Endodermal cell (in vitro differentiated cells): Measurements from ENCODE around the gene ZNF239. TPM values are rescaled to one million over a fixed set of nuclear protein-coding genes. Genes with fewer than 3 reads are reported as not detected.
"Not testable (repeated sequence)": the region's sequence is repeated elsewhere in the genome, so short reads cannot be mapped to it uniquely, and the experiment has no call there.

Experiments used
- DNase-seq: peaks from one replicate; pipeline ENCODE4 v3.0.0-alpha.2; 2017
- H3K27ac ChIP-seq: 2 replicates; pipeline ENCODE4 v1.5.1; 2013; ENCODE audit warnings: mild to moderate bottlenecking, low read depth, low read length, moderate library complexity
- H3K27me3 ChIP-seq: 2 replicates; pipeline ENCODE4 v1.6.1; 2013; ENCODE audit warnings: mild to moderate bottlenecking, low read length, moderate library complexity; ENCODE audit not compliant: insufficient read depth, control insufficient read depth, poor library complexity, severe bottlenecking
- H3K36me3 ChIP-seq: 2 replicates; pipeline ENCODE4 v1.7.0; 2013; ENCODE audit warnings: mild to moderate bottlenecking, low read length, moderate library complexity; ENCODE audit not compliant: control insufficient read depth, insufficient read depth
- H3K4me1 ChIP-seq: one replicate; pipeline ENCODE4 v1.7.0; 2013; ENCODE audit warnings: low read length; ENCODE audit not compliant: control insufficient read depth, insufficient read depth
- H3K4me3 ChIP-seq: 2 replicates; pipeline ENCODE4 v1.5.1; 2013; ENCODE audit warnings: mild to moderate bottlenecking, low read length, moderate library complexity
- H3K9ac ChIP-seq: 2 replicates; pipeline ENCODE4 v1.6.1; 2013; ENCODE audit warnings: mild to moderate bottlenecking, low read length, moderate library complexity; ENCODE audit not compliant: poor library complexity, severe bottlenecking; ENCODE audit errors: extremely low read depth
- H3K9me3 ChIP-seq: 2 replicates; pipeline ENCODE4 v1.6.1; 2013; ENCODE audit warnings: mild to moderate bottlenecking, low read length, moderate library complexity; ENCODE audit not compliant: control insufficient read depth
- H3K27ac Mint-ChIP-seq: 2 replicates; pipeline ENCODE4 v1.8.0; 2020; ENCODE audit warnings: mixed read lengths
- H3K27me3 Mint-ChIP-seq: 2 replicates; pipeline ENCODE4 v1.8.0; 2021; ENCODE audit warnings: mild to moderate bottlenecking, mixed read lengths; ENCODE audit not compliant: insufficient read depth
- H3K36me3 Mint-ChIP-seq: 2 replicates; pipeline ENCODE4 v1.8.0; 2020; ENCODE audit warnings: low read depth, mixed read lengths
- H3K4me1 Mint-ChIP-seq: 2 replicates; pipeline ENCODE4 v1.8.0; 2020; ENCODE audit warnings: mixed read lengths
- H3K4me3 Mint-ChIP-seq: 2 replicates; pipeline ENCODE4 v1.8.0; 2020; ENCODE audit warnings: mild to moderate bottlenecking, moderate library complexity, mixed read lengths
- H3K9me3 Mint-ChIP-seq: 2 replicates; pipeline ENCODE4 v1.8.0; 2020; ENCODE audit warnings: mild to moderate bottlenecking, mixed read lengths
- CTCF ChIP-seq: fragments of 200-600 bp; sonication (generic); conservative IDR thresholded peaks from 2 replicates; pipeline ENCODE4 v1.5.0; 2021; ENCODE audit warnings: antibody characterized with exemption, mild to moderate bottlenecking
- WGBS, 2 experiments: methylation state at CpG; one replicate each; pipeline versions ENCODE4 v1.1.5 to v1.1.7; 2013; ENCODE audit warnings: missing lambda C conversion rate in 2 of 2, mixed read lengths in 1 of 2; ENCODE audit not compliant: insufficient coverage in 1 of 2, insufficient read length in 1 of 2; 5-methylcytosine and 5-hydroxymethylcytosine counted together
- total RNA-seq, 2 donors: library from RNA; stranded (reverse); fragmentation: NEBNext Ultra II Directional in 1 of 2; extraction: Animal tissue kit (Norgen Biotek cat#: 25700) in 1 of 2; gene quantifications; 2 replicates in 1 of 2; 3 replicates in 1 of 2; pipeline ENCODE4 v1.2.1, GENCODE V29; 2021

ZNF239 gene
- total RNA-seq, 2 donors from 2014 or later, result 6.2 TPM

- no peaks in the 10 kb centered on the region for H3K4me1 ChIP-seq
- no peak overlapping the region for H3K9ac ChIP-seq
- no peak for TF ChIP-seq CTCF
- H3K4me1 Mint-ChIP-seq, result no peaks in the 10 kb centered on the region
- no peaks in the 10 kb centered on the region for H3K27me3 Mint-ChIP-seq
- WGBS, 2 experiments, result 87 to 95% methylated on average over 2 to 4 of the region's 4 CpGs
- no peak overlapping the region for H3K4me3 ChIP-seq
- no peak overlapping the region for H3K27ac Mint-ChIP-seq
- peaks cover 40% of the 10 kb centered on the region for H3K36me3 ChIP-seq
- H3K36me3 Mint-ChIP-seq, result peaks cover 75% of the 10 kb centered on the region
- H3K9me3 Mint-ChIP-seq, result peaks cover 67% of the 10 kb centered on the region
- H3K9me3 ChIP-seq, result peaks cover 66% of the 10 kb centered on the region
- H3K27ac ChIP-seq, result no peak overlapping the region
- no peaks in the 10 kb centered on the region for H3K27me3 ChIP-seq
- no peak for DNase-seq
- H3K4me3 Mint-ChIP-seq, result no peak overlapping the region
Measured at GRCh38 chr10:43557214-43557613, 17.2 kb downstream of the ZNF239 start.

- not testable (repeated sequence) for H3K9ac ChIP-seq, H3K4me3 ChIP-seq, H3K4me3 Mint-ChIP-seq, H3K27ac ChIP-seq, DNase-seq, H3K27ac Mint-ChIP-seq, H3K27me3 ChIP-seq, H3K27me3 Mint-ChIP-seq, H3K4me1 ChIP-seq, H3K36me3 ChIP-seq, H3K36me3 Mint-ChIP-seq, H3K4me1 Mint-ChIP-seq
- peaks cover 17% of the 10 kb centered on the region for H3K9me3 ChIP-seq
- peaks cover 63% of the 10 kb centered on the region for H3K9me3 Mint-ChIP-seq
- 88 to 94% methylated on average over 6 to 11 of the region's 11 CpGs for WGBS, 2 experiments
Measured at GRCh38 chr10:43543746-43544145, 30.7 kb downstream of the ZNF239 start.

- Histone ChIP-seq H3K9me3 (peaks cover 66% of the 10 kb centered on the region), H3K4me3 (peak overlapping the region; percentile 31), H3K4me1 (no peaks in the 10 kb centered on the region), H3K36me3 (no peaks in the 10 kb centered on the region), H3K27ac (no peak overlapping the region), H3K27me3 (no peaks in the 10 kb centered on the region), H3K9ac (no peak overlapping the region)
- H3K36me3 Mint-ChIP-seq, result no peaks in the 10 kb centered on the region
- no peak for DNase-seq
- no peak overlapping the region for H3K27ac Mint-ChIP-seq
- no peak overlapping the region for H3K4me3 Mint-ChIP-seq
- no peak for TF ChIP-seq CTCF
- H3K4me1 Mint-ChIP-seq, result no peaks in the 10 kb centered on the region
- no CpG with 5 or more reads among the region's 1 CpG for WGBS, 2 experiments
- H3K9me3 Mint-ChIP-seq, result peaks cover 86% of the 10 kb centered on the region
- no peaks in the 10 kb centered on the region for H3K27me3 Mint-ChIP-seq
Measured at GRCh38 chr10:43524434-43525247, 49.8 kb downstream of the ZNF239 start.

Other genes starting within 250 kb of the ZNF239 start
- gene FXYD4, start 203.0 kb downstream of the ZNF239 start, total RNA-seq, result under 1 TPM in 1 of 2 donors, not detected in 1; 0.97 TPM
- 100 to 1,000 TPM; 283 to 299 TPM for gene HNRNPF, start 165.4 kb downstream of the ZNF239 start, total RNA-seq
- gene ZNF487, start 137.5 kb downstream of the ZNF239 start, total RNA-seq, result 1 to 10 TPM; 3.8 to 6.6 TPM
- gene ZNF485, start 31.8 kb upstream of the ZNF239 start, total RNA-seq, result 1 to 10 TPM; 3.6 to 4.3 TPM
- 10 to 100 TPM; 21.4 to 29.0 TPM for gene ZNF32, start 74.3 kb upstream of the ZNF239 start, total RNA-seq